H1 (cell line): ENCODE data around the gene TRIM62. TPM values are rescaled to one million over a fixed set of nuclear protein-coding genes. Genes with fewer than 3 reads are reported as not detected.

Experiments used
- CTCF ChIA-PET: fragments of 300-600 bp; sonication (Branson Sonifier 250); formaldehyde crosslinking; loops from one replicate; lab custom pipeline; 2021; ENCODE audit not compliant: partially characterized antibody; lab: Charles Lee
- POLR2A ChIA-PET: fragments of 300-600 bp; sonication (Branson Sonifier 250); formaldehyde crosslinking; loops from one replicate; lab custom pipeline; 2021; ENCODE audit warnings: inconsistent platforms; ENCODE audit not compliant: partially characterized antibody; lab: Charles Lee
- DNase-seq, 2 experiments: peaks; one replicate each; pipeline versions ENCODE4 v3.0.0 to v3.0.0-alpha.2; 2010 to 2022; ENCODE audit warnings: low spot score in 2 of 2, low read depth in 1 of 2, mixed read lengths in 1 of 2
- FAIRE-seq: peaks from 2 replicates; lab custom pipeline; 2011; peaks lifted over from hg19 to GRCh38; lab: Jason Lieb, UNC
- H2AFZ ChIP-seq: 2 replicates; pipeline ENCODE4 v1.8.1; 2012; ENCODE audit warnings: low read length, inconsistent platforms
- H2AK5ac ChIP-seq: 2 replicates; pipeline ENCODE4 v1.6.1; 2013; ENCODE audit warnings: low read depth, low read length
- H2BK120ac ChIP-seq: replicated peaks from 2 replicates; pipeline ENCODE3; 2013; ENCODE audit warnings: low read depth, low read length, inconsistent platforms
- H2BK12ac ChIP-seq: 2 replicates; pipeline ENCODE4 v1.6.1; 2013; ENCODE audit warnings: low read depth, low read length
- H2BK15ac ChIP-seq: 2 replicates; pipeline ENCODE4 v1.6.1; 2013; ENCODE audit warnings: low read length
- H2BK20ac ChIP-seq: 2 replicates; pipeline ENCODE4 v1.6.1; 2013; ENCODE audit warnings: low read length
- H2BK5ac ChIP-seq: 2 replicates; pipeline ENCODE4 v1.6.1; 2013; ENCODE audit warnings: low read depth, low read length
- H3K14ac ChIP-seq: 2 replicates; pipeline ENCODE4 v1.6.1; 2013; ENCODE audit warnings: inconsistent platforms; ENCODE audit not compliant: insufficient read length
- H3K18ac ChIP-seq: 2 replicates; pipeline ENCODE4 v1.6.1; 2013; ENCODE audit warnings: low read length; ENCODE audit errors: extremely low read depth
- H3K23ac ChIP-seq: 2 replicates; pipeline ENCODE4 v1.6.1; 2013; ENCODE audit warnings: inconsistent platforms; ENCODE audit not compliant: insufficient read length
- H3K23me2 ChIP-seq: 2 replicates; pipeline ENCODE4 v1.6.1; 2013; ENCODE audit warnings: low read depth, low read length
- H3K27ac ChIP-seq: 2 replicates; pipeline ENCODE4 v1.6.1; 2011; ENCODE audit warnings: low read depth, low read length, inconsistent platforms
- H3K27me3 ChIP-seq, 4 experiments: replicated peaks in 1 of 4; 1 replicate in 1 of 4; 2 replicates in 3 of 4; pipeline versions ENCODE4 v1.6.1 to v1.8.1; 2011 to 2013; ENCODE audit warnings: low read length in 3 of 4, mild to moderate bottlenecking in 3 of 4, inconsistent platforms in 2 of 4, mixed read lengths in 2 of 4, moderate library complexity in 1 of 4; ENCODE audit not compliant: control insufficient read depth in 3 of 4, insufficient read depth in 3 of 4; ENCODE audit errors: extremely low read depth in 1 of 4
- H3K36me3 ChIP-seq, 4 experiments: 2 replicates each; pipeline versions ENCODE4 v1.6.1 to v1.8.1; 2011 to 2013; ENCODE audit warnings: mild to moderate bottlenecking in 4 of 4, low read length in 3 of 4, moderate library complexity in 2 of 4, control low read depth in 1 of 4, inconsistent platforms in 1 of 4; ENCODE audit not compliant: insufficient read depth in 4 of 4, control insufficient read depth in 2 of 4
- H3K4ac ChIP-seq: replicated peaks from 2 replicates; pipeline ENCODE3; 2013; ENCODE audit warnings: low read length, low read depth, mixed read lengths, inconsistent platforms; ENCODE audit not compliant: insufficient read length
- H3K4me1 ChIP-seq, 4 experiments: replicated peaks in 1 of 4; 1 replicate in 1 of 4; 2 replicates in 3 of 4; pipeline versions ENCODE4 v1.6.1 to v1.8.1; 2011 to 2013; ENCODE audit warnings: low read length in 3 of 4, inconsistent platforms in 2 of 4, mixed read lengths in 1 of 4; ENCODE audit not compliant: insufficient read depth in 4 of 4, control insufficient read depth in 3 of 4
- H3K4me2 ChIP-seq, 2 experiments: 2 replicates each; pipeline versions ENCODE4 v1.6.1 to v1.8.1; 2011 to 2013; ENCODE audit warnings: low read depth in 2 of 2, low read length in 2 of 2, control low read depth in 1 of 2, inconsistent platforms in 1 of 2, mild to moderate bottlenecking in 1 of 2; ENCODE audit not compliant: insufficient read depth in 1 of 2
- H3K4me3 ChIP-seq, 4 experiments: fragments of 200-600, 300-600 bp in 1 of 4; sonication (generic), shearing (Covaris generic), sonication (Bioruptor Twin) in 1 of 4; 2 replicates each; pipeline versions ENCODE4 v1.5.1 to v1.8.1; 2011 to 2016; ENCODE audit warnings: low read length in 4 of 4, low read depth in 3 of 4, control low read depth in 2 of 4, inconsistent platforms in 2 of 4, mild to moderate bottlenecking in 2 of 4, mixed read lengths in 1 of 4, moderate library complexity in 1 of 4; ENCODE audit not compliant: insufficient read depth in 2 of 4; ENCODE audit errors: extremely low read depth in 1 of 4
- H3K56ac ChIP-seq: replicated peaks from 2 replicates; pipeline ENCODE3; 2013; ENCODE audit warnings: low read depth, mild to moderate bottlenecking, mixed read lengths, low read length, inconsistent platforms; ENCODE audit not compliant: insufficient read length
- H3K79me1 ChIP-seq: 2 replicates; pipeline ENCODE4 v1.6.1; 2013; ENCODE audit warnings: low read depth, low read length, control low read depth
- H3K79me2 ChIP-seq, 2 experiments: 2 replicates each; pipeline versions ENCODE4 v1.6.1 to v1.8.1; 2012 to 2013; ENCODE audit warnings: low read length in 2 of 2, mild to moderate bottlenecking in 2 of 2, inconsistent platforms in 1 of 2; ENCODE audit not compliant: insufficient read depth in 2 of 2, control insufficient read depth in 1 of 2
- H3K9ac ChIP-seq, 4 experiments: replicated peaks in 1 of 4; 1 replicate in 1 of 4; 2 replicates in 3 of 4; pipeline versions ENCODE4 v1.6.1 to v1.8.1; 2011 to 2013; ENCODE audit warnings: low read depth in 3 of 4, low read length in 3 of 4, control low read depth in 2 of 4, mild to moderate bottlenecking in 2 of 4, moderate library complexity in 2 of 4, inconsistent platforms in 1 of 4; ENCODE audit errors: extremely low read depth in 1 of 4
- H3K9me3 ChIP-seq, 2 experiments: 2 replicates each; pipeline versions ENCODE4 v1.6.1 to v1.8.1; 2012 to 2013; ENCODE audit warnings: mild to moderate bottlenecking in 2 of 2, moderate library complexity in 2 of 2, control low read depth in 1 of 2, inconsistent platforms in 1 of 2, low read depth in 1 of 2, low read length in 1 of 2, mixed read lengths in 1 of 2; ENCODE audit not compliant: insufficient read depth in 2 of 2
- H4K20me1 ChIP-seq, 2 experiments: replicated peaks in 1 of 2; 2 replicates each; pipeline versions ENCODE3 to v1.8.1; 2011 to 2013; ENCODE audit warnings: inconsistent platforms in 2 of 2, low read length in 2 of 2, mild to moderate bottlenecking in 1 of 2; ENCODE audit not compliant: insufficient read depth in 2 of 2, control insufficient read depth in 1 of 2
- H4K5ac ChIP-seq: 2 replicates; pipeline ENCODE4 v1.6.1; 2013; ENCODE audit warnings: low read length, low read depth, mixed read lengths, inconsistent platforms; ENCODE audit not compliant: insufficient read length
- H4K8ac ChIP-seq: 2 replicates; pipeline ENCODE4 v1.8.0; 2013; ENCODE audit warnings: mild to moderate bottlenecking, moderate library complexity, low read length, inconsistent platforms; ENCODE audit not compliant: insufficient read depth; ENCODE audit errors: extremely low read depth
- H4K91ac ChIP-seq: replicated peaks from 2 replicates; pipeline ENCODE3; 2013; ENCODE audit warnings: low read length, mixed read lengths, inconsistent platforms; ENCODE audit not compliant: insufficient read length
- CBX8 ChIP-seq: fragments of 300-800, 300-1000 bp; sonication (generic); IDR thresholded peaks from 2 replicates; pipeline ENCODE4 v1.7.1; 2016; ENCODE audit warnings: low read depth, low read length, borderline replicate concordance
- CEBPB ChIP-seq: IDR thresholded peaks from 2 replicates; pipeline ENCODE4 v1.6.1; 2012; ENCODE audit warnings: low read depth, low read length
- RAD21 ChIP-seq, 2 experiments: IDR thresholded peaks in 1 of 2; conservative IDR thresholded peaks in 1 of 2; 2 replicates each; pipeline ENCODE4 v1.6.1; 2011; ENCODE audit warnings: low read depth in 2 of 2, low read length in 2 of 2, improper control_type of control experiment in 1 of 2, inconsistent platforms in 1 of 2, mild to moderate bottlenecking in 1 of 2, moderate library complexity in 1 of 2
- RFX5 ChIP-seq: IDR thresholded peaks from 2 replicates; pipeline ENCODE4 v1.6.1; 2011; ENCODE audit warnings: low read depth, low read length, improper control_type of control experiment, borderline replicate concordance
- TAF7 ChIP-seq: optimal IDR thresholded peaks from 2 replicates; pipeline ENCODE3; 2011; ENCODE audit warnings: low read depth, mild to moderate bottlenecking, inconsistent platforms, low read length, moderate library complexity, borderline replicate concordance
- YY1 ChIP-seq: IDR thresholded peaks from 2 replicates; pipeline ENCODE4 v1.6.1; 2011; ENCODE audit warnings: low read depth, mild to moderate bottlenecking, low read length
- WGBS, 2 experiments: shearing (Covaris generic) in 1 of 2; methylation state at CpG; one replicate each; pipeline versions ENCODE4 v1.1.6 to v1.1.7; 2013 to 2015; ENCODE audit warnings: low lambda C conversion rate in 2 of 2, mixed read lengths in 2 of 2, inconsistent platforms in 1 of 2, low coverage in 1 of 2, missing lambda C conversion rate in 1 of 2; ENCODE audit not compliant: insufficient replicate concordance in 2 of 2, insufficient coverage in 1 of 2, insufficient read length in 1 of 2; ENCODE audit errors: extremely low coverage in 1 of 2, missing lambda C conversion rate in 1 of 2; 5-methylcytosine and 5-hydroxymethylcytosine counted together
- polyA plus RNA-seq, 7 experiments: library from polyadenylated mRNA; depleted of rRNA in 3 of 7; stranded (reverse) in 5 of 7; unstranded in 2 of 7; fragments of >200 nt in 5 of 7; fragments of 200-250 nt in 2 of 7; gene quantifications; 1 replicate in 5 of 7; 2 replicates in 1 of 7; 4 replicates in 1 of 7; pipeline versions ENCODE4 v1.2.1 to v1.2.3, GENCODE V29; 2011 to 2013; ENCODE audit warnings: missing spikeins in 2 of 7, mixed read lengths in 2 of 7
- total RNA-seq: library from RNA; stranded (reverse); fragmentation: NEBNext Ultra II Directional; extraction: Animal tissue kit (Norgen Biotek cat#: 25700); gene quantifications from 2 replicates; pipeline ENCODE4 v1.2.1, GENCODE V29; 2021
- TF ChIP-seq, protein P1 (sequence below): IDR thresholded peaks from 2 replicates; pipeline ENCODE4 v1.6.1; 2012; ENCODE audit warnings: inconsistent platforms
- TF ChIP-seq, protein P2 (sequence below), 3 experiments: IDR thresholded peaks; 1 replicate in 2 of 3; 2 replicates in 1 of 3; pipeline versions ENCODE4 v1.5.1 to v1.6.1; 2011; ENCODE audit warnings: low read length in 3 of 3, mild to moderate bottlenecking in 3 of 3, inconsistent platforms in 2 of 3, low read depth in 1 of 3, moderate library complexity in 1 of 3; ENCODE audit not compliant: insufficient read depth in 1 of 3; ENCODE audit errors: control extremely low read depth in 1 of 3
- TF ChIP-seq, protein P3 (sequence below): IDR thresholded peaks from 2 replicates; pipeline ENCODE4 v1.6.1; 2012; ENCODE audit warnings: low read length, inconsistent platforms

TRIM62 gene
- total and polyA plus RNA-seq, 2 of the 8 experiments (the other 6 are each of a cell fraction or from before 2014, with no cell fraction given), result 6.3 to 10.8 TPM

DNA sequence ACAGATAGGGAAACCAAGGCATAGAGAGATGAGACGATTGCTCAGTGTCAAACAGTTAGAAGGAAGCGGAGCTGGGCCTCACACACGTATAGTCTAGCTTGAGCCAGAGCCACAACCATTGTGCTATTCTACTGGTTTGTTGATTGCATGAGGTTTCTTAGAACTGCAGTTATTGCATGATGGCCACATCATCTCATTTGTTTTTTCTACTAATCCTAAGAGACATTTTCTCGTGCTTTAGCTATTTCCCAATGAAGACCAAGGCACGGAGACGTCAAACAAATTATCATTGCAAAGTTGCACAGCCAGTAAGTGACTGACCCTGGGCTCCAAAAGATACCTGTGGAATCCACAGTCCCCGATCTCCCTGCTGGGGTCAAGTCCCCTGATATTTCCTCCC lies 49.3 kb upstream of the TRIM62 start:
- Histone ChIP-seq H2BK15ac (no peak overlapping the region), H3K23ac (no peak overlapping the region), H3K23me2 (no peaks in the 10 kb centered on the region), H3K9me3 (no peaks in the 10 kb centered on the region), H3K27me3 (no peaks in the 10 kb centered on the region), H2BK12ac (no peak overlapping the region), H2BK5ac (no peak overlapping the region), H3K79me2 (no peaks in the 10 kb centered on the region), H3K4me2 (no peak overlapping the region), H4K8ac (no peak overlapping the region), H3K79me1 (no peaks in the 10 kb centered on the region), H3K36me3 (no peaks in the 10 kb centered on the region), H2BK120ac (no peak overlapping the region), H4K5ac (no peak overlapping the region), H3K18ac (no peak overlapping the region), H3K9ac (no peak overlapping the region), H3K4ac (no peak overlapping the region), H3K4me1 (peaks cover 0 to 7% (median 5%) of the 10 kb centered on the region in 4 experiments; a peak in 5 of 7 replicates), H2AFZ (no peak overlapping the region), H2AK5ac (no peak overlapping the region), H3K14ac (no peak overlapping the region), H3K27ac (no peak overlapping the region), H3K56ac (no peak overlapping the region), H4K20me1 (no peaks in the 10 kb centered on the region), H2BK20ac (no peak overlapping the region), H3K4me3 (no peak overlapping the region), H4K91ac (no peak overlapping the region)
- FAIRE-seq, result no peak
- POLR2A ChIA-PET, result interaction anchor here (1.3 kb wide), 1 partner anchor 24 kb away, joined by 5 read pairs; no protein-coding TSS in a partner anchor
- DNase-seq, result no peak
- WGBS, 2 experiments, result 84% methylated on average over 7 of the region's 7 CpGs; no CpG with 5 or more reads in 1 of the 2 experiments
- CTCF ChIA-PET, result interaction anchor here (1.0 to 1.4 kb wide), 4 partner anchors 9 to 64 kb away, joined by 3 to 5 read pairs (median 4); no protein-coding TSS in a partner anchor
- TF ChIP-seq RAD21 (IDR thresholded peaks at IDR 0.05 in 1 of 2, conservative IDR thresholded peaks at IDR 0.05 in 1 of 2; ENCODE audit: low read depth in 2 of 2, low read length in 2 of 2), result no peak
- TF ChIP-seq, protein P1, sequence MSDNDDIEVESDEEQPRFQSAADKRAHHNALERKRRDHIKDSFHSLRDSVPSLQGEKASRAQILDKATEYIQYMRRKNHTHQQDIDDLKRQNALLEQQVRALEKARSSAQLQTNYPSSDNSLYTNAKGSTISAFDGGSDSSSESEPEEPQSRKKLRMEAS, result no peak
- TF ChIP-seq, protein P2, sequence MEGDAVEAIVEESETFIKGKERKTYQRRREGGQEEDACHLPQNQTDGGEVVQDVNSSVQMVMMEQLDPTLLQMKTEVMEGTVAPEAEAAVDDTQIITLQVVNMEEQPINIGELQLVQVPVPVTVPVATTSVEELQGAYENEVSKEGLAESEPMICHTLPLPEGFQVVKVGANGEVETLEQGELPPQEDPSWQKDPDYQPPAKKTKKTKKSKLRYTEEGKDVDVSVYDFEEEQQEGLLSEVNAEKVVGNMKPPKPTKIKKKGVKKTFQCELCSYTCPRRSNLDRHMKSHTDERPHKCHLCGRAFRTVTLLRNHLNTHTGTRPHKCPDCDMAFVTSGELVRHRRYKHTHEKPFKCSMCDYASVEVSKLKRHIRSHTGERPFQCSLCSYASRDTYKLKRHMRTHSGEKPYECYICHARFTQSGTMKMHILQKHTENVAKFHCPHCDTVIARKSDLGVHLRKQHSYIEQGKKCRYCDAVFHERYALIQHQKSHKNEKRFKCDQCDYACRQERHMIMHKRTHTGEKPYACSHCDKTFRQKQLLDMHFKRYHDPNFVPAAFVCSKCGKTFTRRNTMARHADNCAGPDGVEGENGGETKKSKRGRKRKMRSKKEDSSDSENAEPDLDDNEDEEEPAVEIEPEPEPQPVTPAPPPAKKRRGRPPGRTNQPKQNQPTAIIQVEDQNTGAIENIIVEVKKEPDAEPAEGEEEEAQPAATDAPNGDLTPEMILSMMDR (IDR thresholded peaks at IDR 0.05; ENCODE audit: control extremely low read depth in 1 of 3, insufficient read depth in 1 of 3, low read depth in 1 of 3, low read length in 3 of 3), result no peak
- TF ChIP-seq RFX5, result no peak
- no peak for TF ChIP-seq YY1
- TF ChIP-seq TAF7, result no peak
- no peak for TF ChIP-seq CEBPB
- no peak for TF ChIP-seq CBX8
- TF ChIP-seq, protein P3, sequence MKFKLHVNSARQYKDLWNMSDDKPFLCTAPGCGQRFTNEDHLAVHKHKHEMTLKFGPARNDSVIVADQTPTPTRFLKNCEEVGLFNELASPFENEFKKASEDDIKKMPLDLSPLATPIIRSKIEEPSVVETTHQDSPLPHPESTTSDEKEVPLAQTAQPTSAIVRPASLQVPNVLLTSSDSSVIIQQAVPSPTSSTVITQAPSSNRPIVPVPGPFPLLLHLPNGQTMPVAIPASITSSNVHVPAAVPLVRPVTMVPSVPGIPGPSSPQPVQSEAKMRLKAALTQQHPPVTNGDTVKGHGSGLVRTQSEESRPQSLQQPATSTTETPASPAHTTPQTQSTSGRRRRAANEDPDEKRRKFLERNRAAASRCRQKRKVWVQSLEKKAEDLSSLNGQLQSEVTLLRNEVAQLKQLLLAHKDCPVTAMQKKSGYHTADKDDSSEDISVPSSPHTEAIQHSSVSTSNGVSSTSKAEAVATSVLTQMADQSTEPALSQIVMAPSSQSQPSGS, result no peak
